Eye (tissue), 1 donor: ENCODE data around the gene SYNGAP1.

Experiments used
- DNase-seq: peaks from one replicate; pipeline ENCODE4 v3.0.0-alpha.2; 2015

The SYNGAP1 gene

GRCh38 chr6:33424855-33425667 lies 5.2 kb downstream of the SYNGAP1 start:
- DNase-seq, result no peak

- peak; percentile 92 for DNase-seq
These were observed 6.1 kb downstream of the SYNGAP1 start for GRCh38 chr6:33425668-33426577.

- DNase-seq, result no peak
These were observed 7.0 kb downstream of the SYNGAP1 start for GRCh38 chr6:33426590-33427511.

- DNase-seq, result peak; percentile 61
These were observed 7.8 kb downstream of the SYNGAP1 start for GRCh38 chr6:33427585-33428223.

GRCh38 chr6:33428224-33428965 lies 8.5 kb downstream of the SYNGAP1 start:
- peak; percentile 61 for DNase-seq

- no peak for DNase-seq
These were observed 9.3 kb downstream of the SYNGAP1 start for GRCh38 chr6:33428966-33429749.

GRCh38 chr6:33429750-33430052 lies 9.8 kb downstream of the SYNGAP1 start:
- no peak for DNase-seq

- no peak for DNase-seq
These were observed 10.5 kb downstream of the SYNGAP1 start for GRCh38 chr6:33430334-33430733.

GRCh38 chr6:33430991-33431879 lies 11.4 kb downstream of the SYNGAP1 start:
- DNase-seq, result peak; percentile 90

GRCh38 chr6:33431880-33432541 lies 12.1 kb downstream of the SYNGAP1 start:
- DNase-seq, result no peak

- no peak for DNase-seq
These were observed 12.7 kb downstream of the SYNGAP1 start for GRCh38 chr6:33432546-33432945.

- DNase-seq, result no peak
These were observed 13.2 kb downstream of the SYNGAP1 start for GRCh38 chr6:33433001-33433543.

GRCh38 chr6:33433544-33434191 lies 13.8 kb downstream of the SYNGAP1 start:
- no peak for DNase-seq

GRCh38 chr6:33434961-33435360 lies 15.1 kb downstream of the SYNGAP1 start:
- no peak for DNase-seq

GRCh38 chr6:33437666-33438065 lies 17.8 kb downstream of the SYNGAP1 start:
- DNase-seq, result no peak

GRCh38 chr6:33438978-33439594 lies 19.2 kb downstream of the SYNGAP1 start:
- DNase-seq, result no peak

GRCh38 chr6:33439956-33440648 lies 20.2 kb downstream of the SYNGAP1 start:
- DNase-seq, result no peak
